Measurements from ENCODE around the gene ENTPD2.

ENTPD2 gene

DNA sequence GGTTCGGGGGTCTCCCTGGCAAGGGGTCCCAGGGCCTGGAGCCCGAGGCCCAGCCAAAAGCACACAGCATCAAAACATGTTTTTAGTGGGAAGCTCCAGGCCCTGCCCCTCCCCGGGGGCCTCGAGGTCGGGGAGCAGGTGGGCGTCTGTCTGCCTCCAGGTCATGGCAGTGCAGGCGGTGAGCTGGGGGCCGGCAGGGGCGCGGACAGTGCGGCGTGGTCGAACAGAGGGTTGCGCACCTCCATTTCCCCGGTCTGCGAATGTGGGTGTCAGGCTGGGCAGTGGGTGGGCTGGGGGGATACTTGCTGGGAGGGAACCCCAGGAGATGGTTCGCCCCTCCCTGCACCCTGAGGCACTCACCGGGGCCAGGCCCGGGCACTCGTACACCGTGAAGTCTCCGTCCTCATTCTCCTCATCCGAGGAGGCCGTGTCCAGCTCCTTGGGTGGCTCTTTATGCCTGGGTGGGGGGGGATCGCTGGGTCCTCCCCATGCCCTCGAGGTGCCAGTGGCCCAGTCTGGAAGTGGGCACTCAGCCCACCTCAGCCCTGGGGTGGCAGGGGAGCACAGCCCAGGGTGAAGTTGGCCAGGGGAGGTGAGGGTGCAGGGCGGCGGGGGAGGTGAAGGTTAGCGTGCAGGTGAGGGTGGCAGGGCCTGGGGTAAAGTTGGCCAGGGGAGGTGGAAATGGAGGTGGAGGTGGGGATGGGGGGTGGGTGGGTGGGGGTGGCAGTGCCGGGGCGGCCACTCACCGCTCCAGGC is 14.1 kb downstream of the ENTPD2 start:
- H3K4me3 ChIP-seq (ENCODE audit: low read length) = no peak overlapping the region
- no peak overlapping the region for H3K9ac ChIP-seq (ENCODE audit: low read length)
- no peak overlapping the region for H2BK120ac ChIP-seq (ENCODE audit: low read depth, low read length)
- H3K27ac ChIP-seq (ENCODE audit: low read depth, low read length) = no peak overlapping the region
- no peak overlapping the region for H3K23ac ChIP-seq (ENCODE audit: low read length)
- H3K56ac ChIP-seq (ENCODE audit: low read length) = no peak overlapping the region
- peaks cover 3% of the 10 kb centered on the region for H3K27me3 ChIP-seq (ENCODE audit: insufficient read depth, low read length, poor library complexity)
- no peak overlapping the region for H2BK15ac ChIP-seq (replicated peaks; ENCODE audit: low read depth)
- no peak overlapping the region for H4K5ac ChIP-seq (ENCODE audit: low read length)
- no peaks in the 10 kb centered on the region for H3K79me2 ChIP-seq (ENCODE audit: control insufficient read depth, insufficient read depth, low read length)
- DNase-seq = no peak
- H3K36me3 ChIP-seq (ENCODE audit: control insufficient read depth, insufficient read depth, low read length) = no peaks in the 10 kb centered on the region
- no CpG with 5 or more reads among the region's 32 CpGs for WGBS (ENCODE audit: extremely low coverage, insufficient coverage, low lambda C conversion rate)
- H3K18ac ChIP-seq (ENCODE audit: low read length) = no peak overlapping the region
- no peaks in the 10 kb centered on the region for H3K79me1 ChIP-seq (ENCODE audit: low read length)
- no peak overlapping the region for H2AK5ac ChIP-seq (ENCODE audit: low read length)
- no peak overlapping the region for H3K4me2 ChIP-seq (ENCODE audit: low read length)
- no peak overlapping the region for H3K4ac ChIP-seq (ENCODE audit: low read depth, low read length)
- no peak overlapping the region for H4K8ac ChIP-seq (ENCODE audit: low read depth, low read length)
- H2BK5ac ChIP-seq (ENCODE audit: low read length) = no peak overlapping the region
- no peaks in the 10 kb centered on the region for H3K4me1 ChIP-seq (ENCODE audit: control insufficient read depth, low read depth, low read length)

DNA sequence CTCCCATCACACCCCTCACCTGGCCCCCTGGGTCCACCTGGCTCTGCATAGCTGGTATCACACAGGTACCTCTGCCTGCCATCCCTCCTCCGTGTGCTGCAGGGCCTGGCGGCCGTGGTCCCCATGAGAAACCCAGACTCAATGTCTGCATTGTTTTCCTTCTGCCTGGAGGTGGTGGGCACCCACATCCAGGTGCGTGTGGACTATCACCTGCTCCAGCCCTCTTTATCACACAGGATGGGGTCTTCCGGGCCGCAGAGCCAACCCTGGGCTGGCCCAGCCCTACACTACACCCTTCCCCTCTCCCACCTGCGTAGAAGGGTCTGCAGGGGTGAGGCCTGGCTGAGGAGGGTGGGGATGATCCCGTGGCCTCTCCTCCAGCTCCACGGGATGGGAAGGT is 14.9 kb downstream of the ENTPD2 start:
- Histone ChIP-seq H3K56ac (ENCODE audit: low read length) (no peak overlapping the region), H3K23ac (ENCODE audit: low read length) (no peak overlapping the region), H3K4me3 (ENCODE audit: low read length) (no peak overlapping the region), H4K8ac (ENCODE audit: low read depth, low read length) (no peak overlapping the region), H3K36me3 (ENCODE audit: control insufficient read depth, insufficient read depth, low read length) (no peaks in the 10 kb centered on the region), H3K4me1 (ENCODE audit: control insufficient read depth, low read depth, low read length) (no peaks in the 10 kb centered on the region), H3K4me2 (ENCODE audit: low read length) (no peak overlapping the region), H2AK5ac (ENCODE audit: low read length) (no peak overlapping the region), H3K27ac (ENCODE audit: low read depth, low read length) (no peak overlapping the region), H2BK5ac (ENCODE audit: low read length) (no peak overlapping the region), H2BK15ac (replicated peaks; ENCODE audit: low read depth) (no peak overlapping the region), H3K27me3 (ENCODE audit: insufficient read depth, low read length, poor library complexity) (no peaks in the 10 kb centered on the region), H3K4ac (ENCODE audit: low read depth, low read length) (no peak overlapping the region), H3K79me1 (ENCODE audit: low read length) (no peaks in the 10 kb centered on the region), H2BK120ac (ENCODE audit: low read depth, low read length) (no peak overlapping the region), H3K18ac (ENCODE audit: low read length) (no peak overlapping the region), H3K9ac (ENCODE audit: low read length) (no peak overlapping the region), H4K5ac (ENCODE audit: low read length) (no peak overlapping the region), H3K79me2 (ENCODE audit: control insufficient read depth, insufficient read depth, low read length) (no peaks in the 10 kb centered on the region)
- DNase-seq = no peak
- WGBS (ENCODE audit: extremely low coverage, insufficient coverage, low lambda C conversion rate) = no CpG with 5 or more reads among the region's 9 CpGs

DNA sequence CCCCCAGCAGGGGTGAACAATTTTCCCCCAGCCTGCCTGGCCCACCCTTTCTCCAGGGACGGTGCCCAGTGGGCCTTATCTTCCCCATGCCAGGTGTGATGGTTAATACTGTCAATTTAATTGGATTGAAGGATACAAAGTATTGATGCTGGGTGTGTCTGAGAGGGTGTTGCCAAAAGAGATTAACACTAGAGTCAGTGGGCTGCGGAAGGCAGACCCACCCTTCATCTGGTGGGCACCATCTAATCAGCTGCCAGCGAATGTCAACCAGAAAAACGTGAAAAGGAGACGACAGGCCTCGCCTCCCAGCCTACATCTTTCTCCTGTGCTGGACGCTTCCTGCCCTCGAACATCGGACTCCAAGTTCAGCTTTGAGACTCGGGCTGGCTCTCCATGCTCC is 16.4 kb downstream of the ENTPD2 start:
- H3K36me3 ChIP-seq (ENCODE audit: control insufficient read depth, insufficient read depth, low read length) = no peaks in the 10 kb centered on the region
- H3K4me1 ChIP-seq (ENCODE audit: control insufficient read depth, low read depth, low read length) = no peaks in the 10 kb centered on the region
- no peak overlapping the region for H2BK15ac ChIP-seq (replicated peaks; ENCODE audit: low read depth)
- no peak overlapping the region for H4K5ac ChIP-seq (ENCODE audit: low read length)
- no peak overlapping the region for H4K8ac ChIP-seq (ENCODE audit: low read depth, low read length)
- no peaks in the 10 kb centered on the region for H3K27me3 ChIP-seq (ENCODE audit: insufficient read depth, low read length, poor library complexity)
- H3K4ac ChIP-seq (ENCODE audit: low read depth, low read length) = no peak overlapping the region
- no peak overlapping the region for H2BK120ac ChIP-seq (ENCODE audit: low read depth, low read length)
- H3K4me2 ChIP-seq (ENCODE audit: low read length) = no peak overlapping the region
- H3K23ac ChIP-seq (ENCODE audit: low read length) = no peak overlapping the region
- no peaks in the 10 kb centered on the region for H3K79me2 ChIP-seq (ENCODE audit: control insufficient read depth, insufficient read depth, low read length)
- H2AK5ac ChIP-seq (ENCODE audit: low read length) = no peak overlapping the region
- no peak overlapping the region for H3K27ac ChIP-seq (ENCODE audit: low read depth, low read length)
- H3K79me1 ChIP-seq (ENCODE audit: low read length) = no peaks in the 10 kb centered on the region
- H3K9ac ChIP-seq (ENCODE audit: low read length) = no peak overlapping the region
- no peak overlapping the region for H3K4me3 ChIP-seq (ENCODE audit: low read length)
- no peak for DNase-seq
- no CpG with 5 or more reads among the region's 10 CpGs for WGBS (ENCODE audit: extremely low coverage, insufficient coverage, low lambda C conversion rate)
- H2BK5ac ChIP-seq (ENCODE audit: low read length) = no peak overlapping the region
- H3K56ac ChIP-seq (ENCODE audit: low read length) = no peak overlapping the region
- H3K18ac ChIP-seq (ENCODE audit: low read length) = no peak overlapping the region

DNA sequence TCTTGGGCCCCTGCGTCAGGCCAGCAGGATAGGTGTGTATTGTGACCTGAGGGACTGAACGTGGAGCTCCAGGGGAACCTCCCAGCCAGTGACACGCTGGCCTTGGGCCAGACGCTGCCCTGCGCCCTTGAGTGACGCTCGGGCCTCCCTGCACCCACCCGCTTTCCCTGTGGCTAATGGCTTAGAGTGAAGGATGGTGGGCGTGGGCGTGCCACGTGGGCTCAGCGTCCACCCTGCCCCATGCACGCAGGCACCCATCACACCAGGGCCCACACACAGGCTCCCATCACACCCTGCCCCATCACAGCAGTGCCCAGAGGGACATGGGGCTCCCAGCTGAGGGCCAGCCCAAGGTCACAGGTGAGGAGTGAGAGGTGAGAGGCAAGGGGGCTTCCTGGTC is 16.8 kb downstream of the ENTPD2 start:
- H3K4me3 ChIP-seq (ENCODE audit: low read length) = no peak overlapping the region
- H3K79me1 ChIP-seq (ENCODE audit: low read length) = no peaks in the 10 kb centered on the region
- H2BK5ac ChIP-seq (ENCODE audit: low read length) = no peak overlapping the region
- no peaks in the 10 kb centered on the region for H3K79me2 ChIP-seq (ENCODE audit: control insufficient read depth, insufficient read depth, low read length)
- H2BK120ac ChIP-seq (ENCODE audit: low read depth, low read length) = no peak overlapping the region
- no peak overlapping the region for H3K23ac ChIP-seq (ENCODE audit: low read length)
- H2BK15ac ChIP-seq (replicated peaks; ENCODE audit: low read depth) = no peak overlapping the region
- no peak overlapping the region for H3K4ac ChIP-seq (ENCODE audit: low read depth, low read length)
- H3K36me3 ChIP-seq (ENCODE audit: control insufficient read depth, insufficient read depth, low read length) = no peaks in the 10 kb centered on the region
- H2AK5ac ChIP-seq (ENCODE audit: low read length) = no peak overlapping the region
- H3K9ac ChIP-seq (ENCODE audit: low read length) = no peak overlapping the region
- H3K4me2 ChIP-seq (ENCODE audit: low read length) = no peak overlapping the region
- no peak overlapping the region for H3K27ac ChIP-seq (ENCODE audit: low read depth, low read length)
- H4K5ac ChIP-seq (ENCODE audit: low read length) = no peak overlapping the region
- no peak overlapping the region for H3K56ac ChIP-seq (ENCODE audit: low read length)
- no peaks in the 10 kb centered on the region for H3K4me1 ChIP-seq (ENCODE audit: control insufficient read depth, low read depth, low read length)
- H4K8ac ChIP-seq (ENCODE audit: low read depth, low read length) = no peak overlapping the region
- no peak for DNase-seq
- WGBS (ENCODE audit: extremely low coverage, insufficient coverage, low lambda C conversion rate) = no CpG with 5 or more reads among the region's 13 CpGs
- no peaks in the 10 kb centered on the region for H3K27me3 ChIP-seq (ENCODE audit: insufficient read depth, low read length, poor library complexity)
- H3K18ac ChIP-seq (ENCODE audit: low read length) = no peak overlapping the region

DNA sequence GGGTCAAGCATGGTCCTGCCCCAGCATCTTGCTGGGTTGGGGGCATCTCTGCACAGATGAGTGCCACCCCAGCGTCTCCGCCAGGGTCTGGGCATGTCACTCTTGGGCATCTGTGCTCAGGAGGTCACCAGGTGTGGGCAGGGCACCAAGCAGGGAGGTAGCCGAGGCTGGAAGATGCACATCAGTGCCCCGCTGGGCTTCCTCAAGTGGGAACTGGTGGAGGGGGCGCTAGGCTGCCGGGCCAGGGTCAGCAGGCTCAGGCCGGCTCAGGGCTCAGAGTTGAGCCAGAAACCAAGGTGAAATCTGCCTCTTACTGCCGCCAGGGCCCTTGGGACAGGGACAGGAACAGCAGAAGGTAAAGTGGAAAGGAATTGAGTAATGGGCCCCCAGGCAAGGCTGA is 17.9 kb downstream of the ENTPD2 start:
- no peak overlapping the region for H3K27ac ChIP-seq (ENCODE audit: low read depth, low read length)

DNA sequence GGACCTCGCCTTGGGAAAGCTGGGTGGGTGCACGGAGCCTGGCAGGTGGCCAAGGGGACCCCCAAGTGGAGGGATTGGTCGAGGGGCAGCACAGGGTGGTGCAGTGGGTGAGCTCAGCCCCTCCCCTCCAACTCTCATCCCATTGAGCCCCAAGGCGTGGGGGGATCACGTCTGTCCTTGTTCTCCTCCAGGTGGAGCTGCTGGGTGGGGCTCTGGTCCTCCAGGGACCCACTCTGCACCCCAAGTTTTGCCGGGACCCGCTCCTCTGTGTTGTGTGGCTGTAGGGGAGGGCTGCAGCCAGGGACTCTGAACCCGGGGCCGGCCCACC is 18.4 kb downstream of the ENTPD2 start:
- no peak overlapping the region for H2AK5ac ChIP-seq (ENCODE audit: low read length)
- no peak overlapping the region for H2BK5ac ChIP-seq (ENCODE audit: low read length)
- no peaks in the 10 kb centered on the region for H3K79me2 ChIP-seq (ENCODE audit: control insufficient read depth, insufficient read depth, low read length)
- H4K8ac ChIP-seq (ENCODE audit: low read depth, low read length) = no peak overlapping the region
- H3K27me3 ChIP-seq (ENCODE audit: insufficient read depth, low read length, poor library complexity) = no peaks in the 10 kb centered on the region
- H3K36me3 ChIP-seq (ENCODE audit: control insufficient read depth, insufficient read depth, low read length) = no peaks in the 10 kb centered on the region
- no peak overlapping the region for H2BK120ac ChIP-seq (ENCODE audit: low read depth, low read length)
- no CpG with 5 or more reads among the region's 9 CpGs for WGBS (ENCODE audit: extremely low coverage, insufficient coverage, low lambda C conversion rate)
- H3K4me3 ChIP-seq (ENCODE audit: low read length) = no peak overlapping the region
- no peak overlapping the region for H3K27ac ChIP-seq (ENCODE audit: low read depth, low read length)
- H3K18ac ChIP-seq (ENCODE audit: low read length) = no peak overlapping the region
- H3K4me1 ChIP-seq (ENCODE audit: control insufficient read depth, low read depth, low read length) = no peaks in the 10 kb centered on the region
- no peaks in the 10 kb centered on the region for H3K79me1 ChIP-seq (ENCODE audit: low read length)
- no peak overlapping the region for H3K4ac ChIP-seq (ENCODE audit: low read depth, low read length)
- no peak overlapping the region for H4K5ac ChIP-seq (ENCODE audit: low read length)
- no peak overlapping the region for H3K9ac ChIP-seq (ENCODE audit: low read length)
- no peak overlapping the region for H3K4me2 ChIP-seq (ENCODE audit: low read length)
- no peak for DNase-seq
- no peak overlapping the region for H3K23ac ChIP-seq (ENCODE audit: low read length)
- H3K56ac ChIP-seq (ENCODE audit: low read length) = no peak overlapping the region
- H2BK15ac ChIP-seq (replicated peaks; ENCODE audit: low read depth) = no peak overlapping the region

More for the DNA sequence above, 17.9 kb downstream of the ENTPD2 start:
- Histone ChIP-seq H2AK5ac (ENCODE audit: low read length) (no peak overlapping the region), H3K4me1 (ENCODE audit: control insufficient read depth, low read depth, low read length) (no peaks in the 10 kb centered on the region), H3K79me2 (ENCODE audit: control insufficient read depth, insufficient read depth, low read length) (no peaks in the 10 kb centered on the region), H2BK120ac (ENCODE audit: low read depth, low read length) (no peak overlapping the region), H3K4me3 (ENCODE audit: low read length) (no peak overlapping the region), H3K56ac (ENCODE audit: low read length) (no peak overlapping the region), H3K4me2 (ENCODE audit: low read length) (no peak overlapping the region), H2BK15ac (replicated peaks; ENCODE audit: low read depth) (no peak overlapping the region), H3K4ac (ENCODE audit: low read depth, low read length) (no peak overlapping the region), H3K27me3 (ENCODE audit: insufficient read depth, low read length, poor library complexity) (no peaks in the 10 kb centered on the region), H3K36me3 (ENCODE audit: control insufficient read depth, insufficient read depth, low read length) (no peaks in the 10 kb centered on the region), H2BK5ac (ENCODE audit: low read length) (no peak overlapping the region), H3K79me1 (ENCODE audit: low read length) (no peaks in the 10 kb centered on the region), H3K9ac (ENCODE audit: low read length) (no peak overlapping the region), H3K18ac (ENCODE audit: low read length) (no peak overlapping the region), H4K5ac (ENCODE audit: low read length) (no peak overlapping the region), H4K8ac (ENCODE audit: low read depth, low read length) (no peak overlapping the region), H3K23ac (ENCODE audit: low read length) (no peak overlapping the region)
- no CpG with 5 or more reads among the region's 8 CpGs for WGBS (ENCODE audit: extremely low coverage, insufficient coverage, low lambda C conversion rate)
- DNase-seq = no peak
